Ovary (tissue), 9 donors: ENCODE measurements around the gene PIK3AP1. TPM values are rescaled to one million over a fixed set of nuclear protein-coding genes. Genes with fewer than 3 reads are reported as not detected.

Experiments used
- polyA plus RNA-seq, 2 donors: library from polyadenylated mRNA; stranded (reverse); fragments of 200-250 nt in 1 of 2; fragments of 350-450 nt in 1 of 2; fragmentation: Illumina TruSeq in 1 of 2; extraction: RNeasy Lipid Tissue Mini Kit (QIAGEN cat#74804) in 1 of 2; gene quantifications; one replicate each; pipeline ENCODE4 v1.2.3, GENCODE V29; 2013 to 2014
- small RNA-seq: library from RNA; depleted of rRNA; stranded (forward); fragments of <200 nt; gene quantifications from one replicate; pipeline ENCODE3, GENCODE V24; 2016
- total RNA-seq, 7 donors: library from RNA; depleted of rRNA in 2 of 7; stranded (reverse); fragments of >200 nt in 2 of 7; fragmentation: NEBNext Ultra II Directional in 3 of 7; extraction: Animal tissue kit (Norgen Biotek cat#: 25700) in 3 of 7; gene quantifications; one replicate each; pipeline versions ENCODE4 v1.1.0 to v1.2.4, GENCODE V29; 2016 to 2023
- donor health status: DM: no; HTN: no; CAD: no; lungs with moderate emphysema.
- donor health status: DM: no; HTN: no; CAD: no.
- donor health status: Bipolar disorder and iron deficiency.
- donor health status: DM: yes; HTN: yes; CAD: no.
- donor health status: DM: no; HTN: no; CAD: no.
- donor health status: DM: yes; HTN: yes; CAD: no.

PIK3AP1 gene
- total and polyA plus RNA-seq, 9 donors = 2.5 to 14.2 (median 7.8) TPM

Small RNA genes lying within 50 kb of the gene (small RNA-seq; reads per million reads assigned to genes)
- gene RNA5SP324 (not detected), gene RNU6-1274P (not detected)

Other genes starting within 250 kb of the PIK3AP1 start
- under 1 TPM in 6 of 7 donors, not detected in 1; 0.07 to 0.46 (median 0.25) TPM for gene TLL2, start 206.6 kb downstream of the PIK3AP1 start, total RNA-seq
- gene TLL2, start 206.6 kb downstream of the PIK3AP1 start, polyA plus RNA-seq = under 1 TPM; 0.29 to 0.68 TPM
- 100 to 1,000 TPM in 4 of 7 donors, 10 to 100 TPM in 3; 80.2 to 157 (median 110) TPM for gene TM9SF3, start 133.5 kb downstream of the PIK3AP1 start, total RNA-seq
- 100 to 1,000 TPM in 1 of 2 donors, 10 to 100 TPM in 1; 51.7 to 101 TPM for gene TM9SF3, start 133.5 kb downstream of the PIK3AP1 start, polyA plus RNA-seq
- 10 to 100 TPM; 22.5 to 44.9 (median 37.7) TPM for gene LCOR, start 111.8 kb upstream of the PIK3AP1 start, total RNA-seq
- 1 to 10 TPM; 4.0 to 9.2 TPM for gene LCOR, start 111.8 kb upstream of the PIK3AP1 start, polyA plus RNA-seq